Measurements from ENCODE around the gene EPHA3. TPM values are rescaled to one million over a fixed set of nuclear protein-coding genes. Genes with fewer than 3 reads are reported as not detected.

The EPHA3 gene
- total RNA-seq, 4 donors from 2014 or later = 5.6 to 63.0 (median 16.6) TPM

- no peaks in the 10 kb centered on the region for H3K27me3 ChIP-seq
- no peaks in the 10 kb centered on the region for H3K4me1 ChIP-seq
- TF ChIP-seq CTCF (IDR thresholded peaks at IDR 0.05) (no peak), POLR2A (IDR thresholded peaks at IDR 0.05) (no peak)
- no peak overlapping the region for H3K27ac ChIP-seq
- intact Hi-C loops (cut with DNase I; ENCODE audit: low total_unique reads) = no loop called here
- DNase-seq = no peak
- no peaks in the 10 kb centered on the region for H3K9me3 ChIP-seq
- no peaks in the 10 kb centered on the region for H3K36me3 ChIP-seq
- no peak overlapping the region for H3K4me3 ChIP-seq
Observed at GRCh38 chr3:89472101-89472500, 364.7 kb downstream of the EPHA3 start.

- TF ChIP-seq CTCF (IDR thresholded peaks at IDR 0.05) (no peak), POLR2A (IDR thresholded peaks at IDR 0.05) (no peak)
- no peaks in the 10 kb centered on the region for H3K36me3 ChIP-seq
- H3K4me1 ChIP-seq = no peaks in the 10 kb centered on the region
- H3K27me3 ChIP-seq = no peaks in the 10 kb centered on the region
- no peak overlapping the region for H3K27ac ChIP-seq
- intact Hi-C loops (cut with DNase I; ENCODE audit: low total_unique reads) = no loop called here
- no peak overlapping the region for H3K4me3 ChIP-seq
- DNase-seq = no peak
- no peaks in the 10 kb centered on the region for H3K9me3 ChIP-seq
Observed at GRCh38 chr3:89474333-89475130, 367.1 kb downstream of the EPHA3 start.

- Histone ChIP-seq H3K36me3 (no peaks in the 10 kb centered on the region), H3K9me3 (no peaks in the 10 kb centered on the region), H3K27ac (no peak overlapping the region), H3K27me3 (no peaks in the 10 kb centered on the region), H3K4me1 (no peaks in the 10 kb centered on the region), H3K4me3 (no peak overlapping the region)
- no peak for DNase-seq
- TF ChIP-seq CTCF (IDR thresholded peaks at IDR 0.05) = no peak
- intact Hi-C loops (cut with DNase I; ENCODE audit: low total_unique reads) = no loop called here
Observed at GRCh38 chr3:89488800-89489580, 381.6 kb downstream of the EPHA3 start.

- H3K27ac ChIP-seq = no peak overlapping the region
- H3K9me3 ChIP-seq = no peaks in the 10 kb centered on the region
- intact Hi-C loops (cut with DNase I; ENCODE audit: low total_unique reads) = no loop called here
Observed at GRCh38 chr3:89490129-89490528, 382.7 kb downstream of the EPHA3 start.

More at GRCh38 chr3:89490129-89490528, 382.7 kb downstream of the EPHA3 start:
- H3K36me3 ChIP-seq = no peaks in the 10 kb centered on the region
- H3K4me3 ChIP-seq = no peak overlapping the region
- no peak for DNase-seq
- no peaks in the 10 kb centered on the region for H3K4me1 ChIP-seq
- no peaks in the 10 kb centered on the region for H3K27me3 ChIP-seq
- TF ChIP-seq POLR2A (IDR thresholded peaks at IDR 0.05) = no peak
- TF ChIP-seq CTCF (IDR thresholded peaks at IDR 0.05) = no peak
